HCT116 (cell line): ENCODE measurements around the gene COX18. TPM values are rescaled to one million over a fixed set of nuclear protein-coding genes. Genes with fewer than 3 reads are reported as not detected.

Source experiments
- ATAC-seq: fragments of 200-7000 bp; cut with Tn5 transposase; 2 replicates; pipeline ENCODE4 v1.9.1; 2020; ENCODE audit warnings: mild to moderate bottlenecking, moderate library complexity
- BruUV-seq: library from RNA; stranded (reverse); fragments of 400-500 nt; replicated peaks from 2 replicates; lab custom pipeline; 2021; lab: Mats Ljungman, UMichigan
- CTCF ChIA-PET: fragments of 300-600 bp; sonication (Branson Sonifier 250); formaldehyde crosslinking; loops from one replicate; lab custom pipeline; 2021; ENCODE audit warnings: antibody characterized with exemption; lab: Charles Lee
- POLR2A ChIA-PET: fragments of 300-600, 350-600 bp; sonication (Branson Sonifier 250); formaldehyde crosslinking; loops from one replicate; lab custom pipeline; 2021; ENCODE audit warnings: antibody characterized with exemption; lab: Charles Lee
- RAD21 ChIA-PET, 2 experiments: fragments of 300-600 bp; sonication (Branson Sonifier 250); formaldehyde crosslinking; loops; one replicate each; lab custom pipeline; 2023; ENCODE audit warnings: low total read pairs in 2 of 2; ENCODE audit not compliant: uncharacterized antibody in 2 of 2, unreplicated experiment in 2 of 2, low non-redundant PET in 1 of 2; lab: Charles Lee
- DNase-seq: peaks from one replicate; pipeline ENCODE4 v3.0.0-alpha.2; 2010; ENCODE audit warnings: low read depth, low spot score
- H2AFZ ChIP-seq: fragments of 200-600 bp; shearing (Covaris generic), sonication (generic); 2 replicates; pipeline ENCODE4 v1.6.1; 2017; ENCODE audit warnings: low read depth, mixed run types, mixed read lengths, antibody characterized with exemption, low read length; ENCODE audit not compliant: poor library complexity, severe bottlenecking
- H3K27ac ChIP-seq: 2 replicates; pipeline ENCODE4 v1.5.1; 2012; ENCODE audit warnings: low read depth, low read length
- H3K27me3 ChIP-seq: fragments of 200-600 bp; sonication (generic); 2 replicates; pipeline ENCODE4 v1.6.1; 2016; ENCODE audit warnings: mixed run types, low read length, mixed read lengths; ENCODE audit not compliant: insufficient read depth
- H3K36me3 ChIP-seq, 2 experiments: fragments of 200-500 bp in 1 of 2; fragments of 200-600 bp in 1 of 2; sonication (Bioruptor generic) in 1 of 2; sonication (generic) in 1 of 2; 2 replicates each; pipeline versions ENCODE4 v1.5.1 to v1.6.1; 2014 to 2016; ENCODE audit warnings: low read length in 2 of 2, inconsistent platforms in 1 of 2, mixed read lengths in 1 of 2, mixed run types in 1 of 2; ENCODE audit not compliant: insufficient read depth in 2 of 2, control insufficient read depth in 1 of 2
- H3K4me1 ChIP-seq, 2 experiments: fragments of 200-600 bp in 1 of 2; sonication (generic) in 1 of 2; 2 replicates each; pipeline versions ENCODE4 v1.5.1 to v1.6.1; 2012 to 2017; ENCODE audit warnings: low read length in 2 of 2, inconsistent platforms in 1 of 2, mild to moderate bottlenecking in 1 of 2, mixed read lengths in 1 of 2, mixed run types in 1 of 2, moderate library complexity in 1 of 2; ENCODE audit not compliant: insufficient read depth in 2 of 2, control insufficient read depth in 1 of 2
- H3K4me2 ChIP-seq: fragments of 200-600 bp; sonication (generic); 2 replicates; pipeline ENCODE4 v1.6.1; 2017; ENCODE audit warnings: mixed run types, low read length, mixed read lengths
- H3K4me3 ChIP-seq, 2 experiments: fragments of 200-600 bp in 1 of 2; sonication (generic) in 1 of 2; replicated peaks in 1 of 2; 2 replicates each; pipeline ENCODE4 v1.5.1; 2011 to 2016; ENCODE audit warnings: low read length in 2 of 2, control low read depth in 1 of 2, low read depth in 1 of 2, mild to moderate bottlenecking in 1 of 2, mixed read lengths in 1 of 2, mixed run types in 1 of 2
- H3K79me2 ChIP-seq: fragments of 200-600 bp; sonication (generic); 2 replicates; pipeline ENCODE4 v1.6.1; 2017; ENCODE audit warnings: mild to moderate bottlenecking, mixed run types, low read length, moderate library complexity, mixed read lengths; ENCODE audit not compliant: insufficient read depth
- H3K9ac ChIP-seq: fragments of 200-600 bp; sonication (generic); 2 replicates; pipeline ENCODE4 v1.6.1; 2016; ENCODE audit warnings: low read length, mixed read lengths
- H3K9me2 ChIP-seq: fragments of 200-600 bp; sonication (generic), shearing (Covaris generic); 2 replicates; pipeline ENCODE4 v1.6.1; 2017; ENCODE audit warnings: mixed run types, mild to moderate bottlenecking, moderate library complexity; ENCODE audit not compliant: insufficient read depth
- H3K9me3 ChIP-seq, 2 experiments: fragments of 200-500 bp in 1 of 2; fragments of 200-600 bp in 1 of 2; sonication (Bioruptor generic) in 1 of 2; sonication (generic) in 1 of 2; 2 replicates each; pipeline ENCODE4 v1.6.1; 2014 to 2017; ENCODE audit warnings: low read length in 2 of 2, mixed read lengths in 2 of 2, inconsistent platforms in 1 of 2, low read depth in 1 of 2, mild to moderate bottlenecking in 1 of 2, mixed run types in 1 of 2, moderate library complexity in 1 of 2; ENCODE audit not compliant: control insufficient read depth in 1 of 2, insufficient read depth in 1 of 2
- H4K20me1 ChIP-seq: fragments of 200-600 bp; sonication (generic), shearing (Covaris generic); 2 replicates; pipeline ENCODE4 v1.6.1; 2017; ENCODE audit warnings: mixed run types, mild to moderate bottlenecking, moderate library complexity; ENCODE audit not compliant: insufficient read depth
- CBX3 ChIP-seq: IDR thresholded peaks from 2 replicates; pipeline ENCODE4 v1.6.1; 2012; ENCODE audit warnings: low read depth
- EZH2 ChIP-seq: fragments of 200-600 bp; sonication (generic); IDR thresholded peaks from 2 replicates; pipeline ENCODE4 v1.6.1; 2017; ENCODE audit warnings: antibody characterized with exemption, mixed run types
- EZH2phosphoT487 ChIP-seq: fragments of 200-600 bp; IDR thresholded peaks from 2 replicates; pipeline ENCODE4 v1.6.1; 2018; ENCODE audit warnings: antibody characterized with exemption, borderline replicate concordance
- JUND ChIP-seq: IDR thresholded peaks from 2 replicates; pipeline ENCODE4 v1.6.1; 2012
- SP1 ChIP-seq: IDR thresholded peaks from 2 replicates; pipeline ENCODE4 v1.6.1; 2012; ENCODE audit warnings: low read depth
- YY1 ChIP-seq: IDR thresholded peaks from 2 replicates; pipeline ENCODE4 v1.6.1; 2011; ENCODE audit warnings: low read length, low read depth, moderate library complexity, mild to moderate bottlenecking; ENCODE audit not compliant: insufficient replicate concordance; ENCODE audit errors: extremely low read depth
- intact Hi-C: fragments of 100-400 bp; cut with micrococcal nuclease; formaldehyde crosslinking; loops from 2 replicates; pipeline ENCODE4 v1.10.0; 2022
- total RNA-seq: library from RNA; stranded (reverse); gene quantifications from one replicate; pipeline ENCODE4 v1.2.1, GENCODE V29; 2021; ENCODE audit not compliant: unreplicated experiment
- TF ChIP-seq, protein P1 (sequence below): IDR thresholded peaks from 2 replicates; pipeline ENCODE4 v1.6.1; 2012; ENCODE audit warnings: low read depth

Gene COX18
- total RNA-seq, 1 experiment from 2014 or later, result 12.5 TPM

DNA sequence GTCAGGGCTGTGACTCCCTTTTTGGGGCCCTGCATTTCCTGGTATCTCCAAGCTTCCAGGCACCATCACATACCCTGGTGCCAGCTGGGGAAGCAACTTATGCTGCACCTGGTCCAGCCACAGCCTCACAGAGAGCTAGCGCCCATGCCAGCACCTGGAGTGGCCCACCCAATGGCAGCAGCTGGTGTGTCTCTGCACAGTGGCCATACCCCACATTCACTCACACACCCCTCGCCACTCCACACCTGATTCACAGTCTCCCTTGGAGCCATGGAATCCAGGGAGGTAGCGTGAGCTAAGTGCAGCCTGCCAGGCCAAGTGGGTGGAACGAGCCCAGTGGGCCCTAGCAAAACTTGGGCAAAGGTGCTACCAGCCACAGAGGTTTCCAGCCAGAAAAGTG, 56.8 kb downstream of the COX18 start:
- no peak overlapping the region for H3K4me3 ChIP-seq
- no peaks in the 10 kb centered on the region for H3K9me3 ChIP-seq
- H3K4me2 ChIP-seq, result no peak overlapping the region
- no peak overlapping the region for H3K9ac ChIP-seq
- ChIA-PET POLR2A (no interaction called here), RAD21 (no interaction called here), CTCF (no interaction called here)
- no peaks in the 10 kb centered on the region for H4K20me1 ChIP-seq
- no peaks in the 10 kb centered on the region for H3K4me1 ChIP-seq
- intact Hi-C loops, result loop anchor here (10.0 kb wide), 1 partner anchor 718 kb away; no protein-coding TSS in a partner anchor
- no peak overlapping the region for H2AFZ ChIP-seq
- H3K27me3 ChIP-seq, result peaks cover 6% of the 10 kb centered on the region
- no peaks in the 10 kb centered on the region for H3K36me3 ChIP-seq
- H3K27ac ChIP-seq, result no peak overlapping the region
- H3K79me2 ChIP-seq, result no peaks in the 10 kb centered on the region
- no TSS peak for BruUV-seq
- DNase-seq (no peak), ATAC-seq (no peak)
- TF ChIP-seq EZH2phosphoT487, result no peak
- no peak for TF ChIP-seq YY1
- TF ChIP-seq EZH2, result no peak
- no peaks in the 10 kb centered on the region for H3K9me2 ChIP-seq

DNA sequence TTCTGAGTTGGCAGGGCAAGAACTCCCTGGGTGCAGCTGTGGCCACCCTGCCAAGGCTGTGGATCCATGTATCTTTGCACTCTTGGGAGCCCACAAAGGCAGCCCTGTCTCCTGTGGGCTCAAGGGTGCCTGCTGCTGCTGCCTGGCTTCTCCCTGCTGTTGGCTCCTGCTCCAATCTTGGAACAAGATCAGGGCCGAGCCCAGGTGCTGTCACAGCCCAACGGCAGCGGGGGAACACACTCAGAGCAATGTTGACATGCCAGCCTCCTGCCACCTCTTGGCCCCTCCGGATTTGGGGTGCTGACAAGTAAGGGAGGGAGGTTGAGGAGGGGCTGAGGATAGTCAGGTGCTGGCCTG, 57.9 kb downstream of the COX18 start:
- H3K27ac ChIP-seq, result no peak overlapping the region
- TF ChIP-seq JUND (no peak), SP1 (no peak), CBX3 (no peak)
- TF ChIP-seq, protein P1, sequence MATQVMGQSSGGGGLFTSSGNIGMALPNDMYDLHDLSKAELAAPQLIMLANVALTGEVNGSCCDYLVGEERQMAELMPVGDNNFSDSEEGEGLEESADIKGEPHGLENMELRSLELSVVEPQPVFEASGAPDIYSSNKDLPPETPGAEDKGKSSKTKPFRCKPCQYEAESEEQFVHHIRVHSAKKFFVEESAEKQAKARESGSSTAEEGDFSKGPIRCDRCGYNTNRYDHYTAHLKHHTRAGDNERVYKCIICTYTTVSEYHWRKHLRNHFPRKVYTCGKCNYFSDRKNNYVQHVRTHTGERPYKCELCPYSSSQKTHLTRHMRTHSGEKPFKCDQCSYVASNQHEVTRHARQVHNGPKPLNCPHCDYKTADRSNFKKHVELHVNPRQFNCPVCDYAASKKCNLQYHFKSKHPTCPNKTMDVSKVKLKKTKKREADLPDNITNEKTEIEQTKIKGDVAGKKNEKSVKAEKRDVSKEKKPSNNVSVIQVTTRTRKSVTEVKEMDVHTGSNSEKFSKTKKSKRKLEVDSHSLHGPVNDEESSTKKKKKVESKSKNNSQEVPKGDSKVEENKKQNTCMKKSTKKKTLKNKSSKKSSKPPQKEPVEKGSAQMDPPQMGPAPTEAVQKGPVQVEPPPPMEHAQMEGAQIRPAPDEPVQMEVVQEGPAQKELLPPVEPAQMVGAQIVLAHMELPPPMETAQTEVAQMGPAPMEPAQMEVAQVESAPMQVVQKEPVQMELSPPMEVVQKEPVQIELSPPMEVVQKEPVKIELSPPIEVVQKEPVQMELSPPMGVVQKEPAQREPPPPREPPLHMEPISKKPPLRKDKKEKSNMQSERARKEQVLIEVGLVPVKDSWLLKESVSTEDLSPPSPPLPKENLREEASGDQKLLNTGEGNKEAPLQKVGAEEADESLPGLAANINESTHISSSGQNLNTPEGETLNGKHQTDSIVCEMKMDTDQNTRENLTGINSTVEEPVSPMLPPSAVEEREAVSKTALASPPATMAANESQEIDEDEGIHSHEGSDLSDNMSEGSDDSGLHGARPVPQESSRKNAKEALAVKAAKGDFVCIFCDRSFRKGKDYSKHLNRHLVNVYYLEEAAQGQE, result no peak
- TF ChIP-seq, all 23 proteins: peak for 0
- no peaks in the 10 kb centered on the region for H3K79me2 ChIP-seq
- no peaks in the 10 kb centered on the region for H3K36me3 ChIP-seq
- BruUV-seq, result no TSS peak
- intact Hi-C loops, result loop anchor here (10.0 kb wide), 1 partner anchor 717 kb away; no protein-coding TSS in a partner anchor
- H3K27me3 ChIP-seq, result peaks cover 9% of the 10 kb centered on the region
- ATAC-seq (no peak), DNase-seq (no peak)
- H3K4me3 ChIP-seq, result no peak overlapping the region
- no peaks in the 10 kb centered on the region for H3K4me1 ChIP-seq
- ChIA-PET RAD21 (no interaction called here), CTCF (no interaction called here), POLR2A (no interaction called here)
- H3K4me2 ChIP-seq, result no peak overlapping the region
- no peaks in the 10 kb centered on the region for H3K9me3 ChIP-seq
- no peak overlapping the region for H3K9ac ChIP-seq
- H2AFZ ChIP-seq, result no peak overlapping the region
- no peaks in the 10 kb centered on the region for H4K20me1 ChIP-seq
- H3K9me2 ChIP-seq, result no peaks in the 10 kb centered on the region
